Activated T-helper 1 cell treated with anti-CD3 and anti-CD28 coated beads, Interleukin-12 subunit alpha, Interleukin-12 subunit beta, Interleukin-2, Interleukin-4 antibody, amounts not matched to agents 30 ng/mL and 10 ng/mL and 1 ng/mL, durations not matched to agents 14 hours and 24 hours and 36 hours (primary cell): ENCODE data around the gene GABBR2. TPM values are rescaled to one million over a fixed set of nuclear protein-coding genes. Genes with fewer than 3 reads are reported as not detected.

Experiments used
- DNase-seq: peaks from one replicate; pipeline ENCODE4 v3.0.0; 2021; ENCODE audit warnings: low spot score
- H3K27ac Mint-ChIP-seq: one replicate; pipeline ENCODE4 v1.8.0; 2021; ENCODE audit warnings: mild to moderate bottlenecking, mixed read lengths
- H3K27me3 Mint-ChIP-seq: one replicate; pipeline ENCODE4 v1.8.0; 2022; ENCODE audit warnings: mild to moderate bottlenecking, moderate library complexity, mixed read lengths; ENCODE audit not compliant: insufficient read depth
- H3K36me3 Mint-ChIP-seq: one replicate; pipeline ENCODE4 v1.8.0; 2021; ENCODE audit warnings: low read depth, mixed read lengths
- H3K4me1 Mint-ChIP-seq: one replicate; pipeline ENCODE4 v1.8.0; 2021; ENCODE audit warnings: low read depth, mixed read lengths
- H3K4me3 Mint-ChIP-seq: one replicate; pipeline ENCODE4 v1.8.0; 2021; ENCODE audit warnings: mild to moderate bottlenecking, moderate library complexity, mixed read lengths
- H3K9me3 Mint-ChIP-seq: one replicate; pipeline ENCODE4 v1.8.0; 2021; ENCODE audit warnings: mixed read lengths
- intact Hi-C: fragments of 100-400 bp; cut with micrococcal nuclease; formaldehyde crosslinking; loops from one replicate; pipeline ENCODE4 v1.15.1; 2024
- total RNA-seq: library from RNA; stranded (reverse); gene quantifications from 2 replicates; pipeline ENCODE4 v1.2.3, GENCODE V29; 2022

Gene GABBR2
- total RNA-seq, 1 donor from 2014 or later = not detected

GRCh38 chr9:98391867-98392266 lies 316.9 kb downstream of the GABBR2 start:
- Mint-ChIP-seq H3K27me3 (no peaks in the 10 kb centered on the region), H3K36me3 (no peaks in the 10 kb centered on the region), H3K4me3 (no peak overlapping the region), H3K9me3 (peaks cover 5% of the 10 kb centered on the region), H3K27ac (no peak overlapping the region), H3K4me1 (peaks cover 5% of the 10 kb centered on the region)
- DNase-seq = no peak
- intact Hi-C loops = no loop called here

GRCh38 chr9:98391406-98391805 lies 317.3 kb downstream of the GABBR2 start:
- H3K9me3 Mint-ChIP-seq = peaks cover 5% of the 10 kb centered on the region
- no peak for DNase-seq
- H3K36me3 Mint-ChIP-seq = no peaks in the 10 kb centered on the region
- intact Hi-C loops = no loop called here
- H3K27ac Mint-ChIP-seq = no peak overlapping the region
- no peaks in the 10 kb centered on the region for H3K27me3 Mint-ChIP-seq
- peaks cover 5% of the 10 kb centered on the region for H3K4me1 Mint-ChIP-seq
- no peak overlapping the region for H3K4me3 Mint-ChIP-seq

- Mint-ChIP-seq H3K27me3 (no peaks in the 10 kb centered on the region), H3K9me3 (no peaks in the 10 kb centered on the region), H3K4me1 (no peaks in the 10 kb centered on the region), H3K27ac (no peak overlapping the region), H3K4me3 (no peak overlapping the region), H3K36me3 (no peaks in the 10 kb centered on the region)
- intact Hi-C loops = no loop called here
- no peak for DNase-seq
Observed at GRCh38 chr9:98385751-98386150, 323.0 kb downstream of the GABBR2 start.

DNA sequence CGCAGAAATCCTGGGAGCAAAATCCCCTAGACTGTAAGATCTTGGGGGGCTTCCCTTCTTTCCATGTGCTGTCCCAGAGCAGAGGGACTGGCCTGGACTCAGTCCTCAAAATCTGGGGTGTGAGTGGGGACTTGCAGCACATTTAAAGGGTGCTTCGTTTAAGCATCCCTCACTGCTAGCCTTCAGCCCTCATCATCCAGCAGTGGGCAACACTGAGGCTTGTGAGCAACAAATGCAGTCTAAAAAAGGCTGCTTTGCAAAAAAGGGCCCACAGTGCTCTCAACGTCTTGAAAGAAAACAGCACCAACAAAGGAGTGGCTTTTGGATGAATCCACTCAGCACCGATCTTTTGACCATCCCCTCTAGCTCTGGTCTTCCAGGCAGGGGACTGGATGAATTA lies 325.0 kb downstream of the GABBR2 start:
- intact Hi-C loops = no loop called here
- Mint-ChIP-seq H3K27ac (no peak overlapping the region), H3K4me1 (no peaks in the 10 kb centered on the region), H3K4me3 (no peak overlapping the region), H3K36me3 (no peaks in the 10 kb centered on the region), H3K27me3 (no peaks in the 10 kb centered on the region), H3K9me3 (no peaks in the 10 kb centered on the region)
- no peak for DNase-seq

GRCh38 chr9:98381311-98382103 lies 327.2 kb downstream of the GABBR2 start:
- Mint-ChIP-seq H3K4me3 (no peak overlapping the region), H3K36me3 (no peaks in the 10 kb centered on the region), H3K27ac (no peak overlapping the region), H3K4me1 (no peaks in the 10 kb centered on the region), H3K9me3 (no peaks in the 10 kb centered on the region), H3K27me3 (no peaks in the 10 kb centered on the region)
- intact Hi-C loops = no loop called here
- no peak for DNase-seq

- DNase-seq = no peak
- Mint-ChIP-seq H3K4me3 (no peak overlapping the region), H3K27me3 (peaks cover under 1% of the 10 kb centered on the region), H3K36me3 (no peaks in the 10 kb centered on the region), H3K27ac (no peak overlapping the region), H3K4me1 (no peaks in the 10 kb centered on the region), H3K9me3 (no peaks in the 10 kb centered on the region)
- intact Hi-C loops = no loop called here
Observed at GRCh38 chr9:98380065-98380681, 328.6 kb downstream of the GABBR2 start.

DNA sequence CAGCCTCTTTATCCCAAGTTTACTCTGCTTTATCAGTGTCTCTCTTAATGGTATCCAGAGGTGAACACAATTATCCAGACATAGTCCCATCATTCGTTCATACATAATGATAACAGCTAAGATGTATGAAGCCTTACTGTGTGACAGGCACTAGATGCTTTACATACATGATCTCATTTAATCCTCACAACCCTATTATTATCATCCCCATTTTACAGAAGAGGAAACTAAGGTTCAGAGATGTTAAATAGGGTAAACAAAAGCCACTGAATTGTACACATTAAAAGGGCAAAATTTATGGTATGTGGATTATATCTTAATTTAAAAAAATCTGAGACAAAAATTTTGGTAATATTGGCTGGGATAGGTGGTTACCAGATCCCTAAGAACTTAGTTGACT lies 329.2 kb downstream of the GABBR2 start:
- Mint-ChIP-seq H3K27ac (no peak overlapping the region), H3K4me3 (no peak overlapping the region), H3K4me1 (no peaks in the 10 kb centered on the region), H3K36me3 (no peaks in the 10 kb centered on the region), H3K27me3 (peaks cover 4% of the 10 kb centered on the region), H3K9me3 (no peaks in the 10 kb centered on the region)
- no peak for DNase-seq
- intact Hi-C loops = no loop called here

- intact Hi-C loops = no loop called here
- no peak for DNase-seq
- H3K36me3 Mint-ChIP-seq = no peaks in the 10 kb centered on the region
- no peak overlapping the region for H3K27ac Mint-ChIP-seq
- peaks cover 5% of the 10 kb centered on the region for H3K27me3 Mint-ChIP-seq
- no peak overlapping the region for H3K4me3 Mint-ChIP-seq
- H3K9me3 Mint-ChIP-seq = no peaks in the 10 kb centered on the region
- H3K4me1 Mint-ChIP-seq = no peaks in the 10 kb centered on the region
Observed at GRCh38 chr9:98378794-98379193, 329.9 kb downstream of the GABBR2 start.

DNA sequence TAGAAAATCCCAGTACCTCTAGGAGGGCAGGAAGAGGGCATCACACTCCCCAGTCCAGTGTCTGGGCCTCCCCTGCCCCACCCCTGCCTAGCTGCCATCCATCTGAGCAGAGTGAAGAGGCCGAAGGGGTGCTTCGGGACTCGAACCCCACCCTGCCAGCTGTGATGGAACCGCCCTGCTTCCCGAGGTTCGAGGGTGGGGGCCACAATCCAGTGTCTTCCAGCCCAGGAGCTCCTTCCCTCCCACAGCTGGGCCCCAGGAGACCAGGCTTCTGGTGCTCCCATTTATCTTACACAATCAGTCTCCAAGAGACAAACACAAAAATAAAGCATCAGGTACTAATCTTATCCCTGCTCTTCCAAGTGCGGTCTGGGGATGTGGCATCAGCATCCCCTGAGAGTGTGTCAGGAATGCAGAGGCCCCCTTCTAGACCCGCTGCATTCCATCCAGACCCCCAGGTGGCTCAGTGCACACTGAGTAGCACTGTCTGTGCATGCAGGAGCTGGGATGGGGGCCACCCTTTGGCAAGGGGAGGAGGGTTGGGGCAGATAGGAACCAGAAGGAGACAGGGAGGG lies 330.4 kb downstream of the GABBR2 start:
- Mint-ChIP-seq H3K4me1 (no peaks in the 10 kb centered on the region), H3K27me3 (peaks cover 5% of the 10 kb centered on the region), H3K36me3 (no peaks in the 10 kb centered on the region), H3K4me3 (no peak overlapping the region), H3K27ac (no peak overlapping the region), H3K9me3 (no peaks in the 10 kb centered on the region)
- intact Hi-C loops = no loop called here
- no peak for DNase-seq

DNA sequence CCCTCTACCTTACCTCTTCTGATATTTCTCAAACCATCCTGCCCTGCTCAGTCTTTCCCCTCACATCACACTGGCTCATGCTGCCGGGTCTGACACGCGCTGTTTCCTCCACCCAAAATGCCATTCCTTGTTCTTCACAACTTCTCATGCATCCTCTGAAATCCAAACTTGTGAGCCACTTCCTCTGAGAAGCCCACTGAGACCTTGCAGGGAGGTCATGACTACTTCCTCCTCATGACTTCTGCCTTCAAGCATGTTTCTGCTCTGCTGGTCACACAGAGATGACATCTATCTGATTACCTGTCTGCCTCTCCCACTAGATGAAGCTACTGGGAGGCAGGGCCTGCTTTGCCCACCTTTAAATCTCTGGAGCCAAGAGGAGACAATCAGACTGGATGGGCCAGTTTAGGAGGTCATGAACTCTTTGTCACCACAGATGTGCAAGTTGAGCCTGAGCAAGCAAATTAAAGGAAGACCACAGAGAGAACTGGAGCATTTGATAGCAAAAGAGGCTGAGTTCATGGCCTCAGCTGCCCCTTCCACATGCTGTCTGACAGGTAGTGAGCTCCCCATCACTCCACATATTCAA lies 333.5 kb downstream of the GABBR2 start:
- Mint-ChIP-seq H3K9me3 (no peaks in the 10 kb centered on the region), H3K27me3 (peaks cover 5% of the 10 kb centered on the region), H3K36me3 (no peaks in the 10 kb centered on the region), H3K4me1 (no peaks in the 10 kb centered on the region), H3K27ac (no peak overlapping the region), H3K4me3 (no peak overlapping the region)
- intact Hi-C loops = no loop called here
- DNase-seq = no peak

DNA sequence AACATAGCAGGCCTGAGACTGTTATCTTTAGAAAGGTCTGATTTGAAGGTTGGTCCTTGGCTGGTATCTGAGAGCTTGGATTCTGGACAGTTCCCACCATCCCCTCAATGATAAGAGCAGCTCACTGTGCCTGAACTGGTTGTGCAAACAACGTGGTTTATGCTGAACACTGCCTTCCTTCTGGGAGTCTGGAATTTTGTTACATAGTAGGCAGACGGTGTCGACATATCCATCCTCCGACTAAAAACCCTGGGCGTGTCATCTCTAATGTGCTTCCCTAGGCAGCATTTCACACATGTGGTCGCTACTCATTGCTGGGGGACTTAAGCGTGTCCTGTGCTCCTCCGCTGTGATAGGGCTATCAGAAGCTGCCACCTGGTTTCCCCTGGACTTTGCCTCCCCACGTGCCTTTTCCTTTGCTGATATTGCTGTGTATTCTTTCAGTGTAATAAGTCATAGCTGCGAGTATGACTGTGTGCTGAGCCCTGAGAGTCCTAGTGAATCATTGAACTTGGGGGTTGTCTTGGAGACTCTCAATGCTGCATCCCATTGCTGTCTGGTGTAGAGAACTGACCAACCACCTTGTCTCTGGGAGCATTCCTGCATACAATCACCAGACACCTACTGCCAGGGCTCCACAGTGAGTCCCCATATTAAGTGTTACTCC lies 334.2 kb downstream of the GABBR2 start:
- H3K36me3 Mint-ChIP-seq = no peaks in the 10 kb centered on the region
- H3K27ac Mint-ChIP-seq = no peak overlapping the region
- H3K27me3 Mint-ChIP-seq = peaks cover 5% of the 10 kb centered on the region
- H3K4me1 Mint-ChIP-seq = no peaks in the 10 kb centered on the region
- no peak for DNase-seq
- intact Hi-C loops = no loop called here
- H3K4me3 Mint-ChIP-seq = no peak overlapping the region
- no peaks in the 10 kb centered on the region for H3K9me3 Mint-ChIP-seq

GRCh38 chr9:98373609-98374008 lies 335.1 kb downstream of the GABBR2 start:
- Mint-ChIP-seq H3K36me3 (no peaks in the 10 kb centered on the region), H3K9me3 (no peaks in the 10 kb centered on the region), H3K4me3 (no peak overlapping the region), H3K27me3 (peaks cover 5% of the 10 kb centered on the region), H3K27ac (no peak overlapping the region), H3K4me1 (no peaks in the 10 kb centered on the region)
- intact Hi-C loops = no loop called here
- DNase-seq = no peak
